GM23248 (cell line): Measurements from ENCODE around the gene ALX4. TPM values are rescaled to one million over a fixed set of nuclear protein-coding genes. Genes with fewer than 3 reads are reported as not detected.
A peak's percentile ranks its signal among the peaks of the same experiment; 100 is the strongest.

ENCODE experiments used
- DNase-seq: peaks from one replicate; pipeline ENCODE4 v3.0.0-alpha.2; 2015
- H2AFZ ChIP-seq: fragments of 200-600 bp; sonication (generic); 2 replicates; pipeline ENCODE4 v1.6.1; 2016; ENCODE audit warnings: antibody characterized with exemption
- H3F3A ChIP-seq: fragments of 200-600 bp; sonication (generic); 2 replicates; pipeline ENCODE4 v1.6.1; 2016; ENCODE audit warnings: mild to moderate bottlenecking, antibody characterized with exemption, mixed run types; ENCODE audit not compliant: insufficient read depth
- H3K27ac ChIP-seq: fragments of 200-600 bp; sonication (generic); 2 replicates; pipeline ENCODE4 v1.5.1; 2016; ENCODE audit warnings: mild to moderate bottlenecking
- H3K27me3 ChIP-seq: fragments of 200-600 bp; sonication (generic); replicated peaks from 2 replicates; pipeline ENCODE4 v1.6.1; 2016; ENCODE audit warnings: mild to moderate bottlenecking; ENCODE audit not compliant: insufficient read depth
- H3K36me3 ChIP-seq: fragments of 200-600 bp; sonication (generic); 2 replicates; pipeline ENCODE4 v1.6.1; 2016; ENCODE audit warnings: low read depth, mild to moderate bottlenecking
- H3K4me1 ChIP-seq: fragments of 200-600 bp; sonication (generic); 2 replicates; pipeline ENCODE4 v1.6.1; 2016; ENCODE audit warnings: mild to moderate bottlenecking; ENCODE audit not compliant: insufficient read depth
- H3K4me2 ChIP-seq: fragments of 200-600 bp; sonication (generic); one replicate; pipeline ENCODE4 v1.6.1; 2016; ENCODE audit warnings: mild to moderate bottlenecking; ENCODE audit not compliant: unreplicated experiment
- H3K4me3 ChIP-seq: fragments of 200-600 bp; sonication (generic); 2 replicates; pipeline ENCODE4 v1.5.1; 2016; ENCODE audit warnings: mild to moderate bottlenecking
- H3K79me2 ChIP-seq: fragments of 200-600 bp; sonication (generic); 2 replicates; pipeline ENCODE4 v1.6.1; 2016; ENCODE audit warnings: mild to moderate bottlenecking; ENCODE audit not compliant: insufficient read depth
- H3K9ac ChIP-seq: fragments of 200-600 bp; sonication (generic); 2 replicates; pipeline ENCODE4 v1.6.1; 2016; ENCODE audit warnings: mild to moderate bottlenecking
- H3K9me2 ChIP-seq: fragments of 200-600 bp; sonication (generic); 2 replicates; pipeline ENCODE4 v1.6.1; 2016; ENCODE audit warnings: mixed run types, mild to moderate bottlenecking, moderate library complexity; ENCODE audit not compliant: insufficient read depth
- H3K9me3 ChIP-seq: fragments of 200-600 bp; sonication (generic); one replicate; pipeline ENCODE4 v1.6.1; 2017; ENCODE audit warnings: low read depth
- H4K20me1 ChIP-seq: fragments of 200-600 bp; sonication (generic); 2 replicates; pipeline ENCODE4 v1.6.0; 2016; ENCODE audit not compliant: insufficient read depth
- EZH2 ChIP-seq: fragments of 200-600 bp; sonication (generic); IDR thresholded peaks from 2 replicates; pipeline ENCODE4 v1.6.1; 2018; ENCODE audit warnings: antibody characterized with exemption, mild to moderate bottlenecking; ENCODE audit not compliant: insufficient read depth, poor library complexity, severe bottlenecking
- EZH2phosphoT487 ChIP-seq: fragments of 200-600 bp; sonication (generic); IDR thresholded peaks from 2 replicates; pipeline ENCODE4 v1.6.1; 2018; ENCODE audit warnings: antibody characterized with exemption, moderate library complexity, mild to moderate bottlenecking, low read depth; ENCODE audit not compliant: insufficient read depth
- WGBS, 2 experiments: methylation state at CpG; one replicate each; pipeline ENCODE4 v1.1.6; 2015 to 2017; ENCODE audit warnings: low lambda C conversion rate in 2 of 2, low coverage in 1 of 2; ENCODE audit errors: missing lambda C conversion rate in 2 of 2; 5-methylcytosine and 5-hydroxymethylcytosine counted together
- in situ Hi-C: fragments of 300-500 bp; cut with MboI; formaldehyde crosslinking; loops from 2 replicates; pipeline ENCODE4 v1.15.0; 2020
- polyA plus RNA-seq: library from polyadenylated mRNA; unstranded; fragments of >200 nt; fragmentation: Nextera tagmentation; extraction: Ambion mirVana; gene quantifications from 2 replicates; pipeline ENCODE4 v1.2.1, GENCODE V29; 2016
- total RNA-seq: library from RNA; depleted of rRNA; stranded (reverse); fragments of >200 nt; shearing (Covaris generic); gene quantifications from 2 replicates; pipeline ENCODE4 v1.2.3, GENCODE V29; 2014

Gene ALX4
- total and polyA plus RNA-seq, 2 experiments from 2014 or later: not detected

GRCh38 chr11:44325698-44326097 is 15.8 kb upstream of the ALX4 start:
- no peaks in the 10 kb centered on the region for H3K4me1 ChIP-seq
- TF ChIP-seq EZH2phosphoT487 (no peak), EZH2 (no peak)
- H3K9me2 ChIP-seq: no peaks in the 10 kb centered on the region
- no peak overlapping the region for H3K9ac ChIP-seq
- peaks cover 81% of the 10 kb centered on the region for H3K27me3 ChIP-seq
- no peaks in the 10 kb centered on the region for H3F3A ChIP-seq
- WGBS, 2 experiments: 24 to 26% methylated on average over 5 of the region's 5 CpGs
- no peak overlapping the region for H2AFZ ChIP-seq
- no peaks in the 10 kb centered on the region for H3K9me3 ChIP-seq
- H3K4me3 ChIP-seq: no peak overlapping the region
- in situ Hi-C loops: no loop called here
- DNase-seq: no peak
- H3K27ac ChIP-seq: no peak overlapping the region
- no peaks in the 10 kb centered on the region for H3K79me2 ChIP-seq
- H3K4me2 ChIP-seq: no peak overlapping the region
- H3K36me3 ChIP-seq: no peaks in the 10 kb centered on the region
- no peaks in the 10 kb centered on the region for H4K20me1 ChIP-seq

DNA sequence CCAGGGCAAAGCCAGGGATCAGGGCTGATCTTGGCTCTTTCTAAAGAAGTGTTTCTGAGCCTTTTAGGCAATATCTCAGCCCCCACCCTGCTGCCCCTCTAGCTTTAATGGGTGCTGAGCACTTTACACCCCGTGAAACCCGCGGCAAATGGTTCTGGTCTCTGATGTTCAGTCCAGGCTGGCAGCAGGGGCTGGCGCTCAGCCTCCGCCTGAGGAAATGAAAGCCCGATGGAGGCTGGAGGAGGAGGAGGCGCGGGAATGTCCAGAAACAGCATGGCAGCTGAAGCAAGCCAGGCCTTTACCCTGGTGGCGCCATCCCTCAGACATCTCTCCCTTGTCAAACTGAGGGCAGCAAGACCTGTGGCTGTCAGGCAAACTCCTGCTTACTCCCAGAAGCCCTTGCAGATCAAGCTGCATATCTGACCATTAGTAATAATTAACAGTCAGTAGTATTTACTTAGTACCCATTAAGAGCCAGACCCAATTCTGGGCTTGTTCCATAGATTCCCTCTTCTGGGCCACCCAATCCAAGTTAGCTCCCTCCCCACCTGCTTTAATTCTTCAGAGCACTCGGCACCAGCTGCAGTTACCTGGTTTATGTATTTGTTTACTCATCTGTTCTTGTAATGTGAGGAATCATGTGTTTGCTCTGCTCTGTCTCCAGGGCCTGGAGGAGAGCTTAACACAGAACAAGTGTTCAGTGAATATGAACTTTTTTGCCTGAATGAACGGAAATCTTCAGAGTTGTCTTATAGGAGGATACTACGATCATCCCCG is 15.0 kb upstream of the ALX4 start:
- no peak overlapping the region for H3K4me3 ChIP-seq
- DNase-seq: no peak
- no peak for TF ChIP-seq EZH2phosphoT487
- TF ChIP-seq EZH2: no peak
- no peak overlapping the region for H3K27ac ChIP-seq
- H3K79me2 ChIP-seq: no peaks in the 10 kb centered on the region
- H3K4me2 ChIP-seq: no peak overlapping the region
- WGBS, 2 experiments: 31% methylated on average over 12 to 13 of the region's 13 CpGs
- no peaks in the 10 kb centered on the region for H3K4me1 ChIP-seq
- H2AFZ ChIP-seq: no peak overlapping the region
- H3K27me3 ChIP-seq: peaks cover 87% of the 10 kb centered on the region
- H3K36me3 ChIP-seq: no peaks in the 10 kb centered on the region
- in situ Hi-C loops: no loop called here
- no peaks in the 10 kb centered on the region for H3K9me2 ChIP-seq
- H3K9ac ChIP-seq: no peak overlapping the region
- no peaks in the 10 kb centered on the region for H4K20me1 ChIP-seq
- no peaks in the 10 kb centered on the region for H3F3A ChIP-seq
- no peaks in the 10 kb centered on the region for H3K9me3 ChIP-seq

DNA sequence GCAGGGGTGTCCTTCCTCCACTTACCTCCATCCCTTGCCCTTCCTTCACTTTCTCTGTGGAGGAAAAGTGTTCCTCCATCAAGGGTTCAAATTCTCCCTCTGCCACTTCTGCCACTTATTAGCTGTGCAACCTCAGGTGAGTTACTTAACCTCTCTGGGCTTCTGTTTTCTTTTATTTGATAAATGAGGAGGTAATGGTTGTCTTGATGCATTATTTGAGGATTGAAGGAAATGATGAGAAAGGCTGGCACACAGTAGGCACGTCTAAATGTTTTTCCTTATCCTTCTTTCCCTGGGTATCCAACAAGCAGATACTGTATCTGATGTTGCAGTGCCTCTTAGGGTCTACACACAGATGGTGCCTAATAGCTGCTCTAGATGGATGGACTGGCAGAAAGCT is 14.3 kb upstream of the ALX4 start:
- Histone ChIP-seq H3K9ac (no peak overlapping the region), H3K27me3 (peaks cover 94% of the 10 kb centered on the region), H3K79me2 (no peaks in the 10 kb centered on the region), H3K4me1 (no peaks in the 10 kb centered on the region), H3K4me2 (no peak overlapping the region), H2AFZ (no peak overlapping the region), H3F3A (no peaks in the 10 kb centered on the region), H3K4me3 (no peak overlapping the region), H4K20me1 (no peaks in the 10 kb centered on the region), H3K36me3 (no peaks in the 10 kb centered on the region), H3K9me3 (no peaks in the 10 kb centered on the region), H3K27ac (no peak overlapping the region), H3K9me2 (no peaks in the 10 kb centered on the region)
- DNase-seq: no peak
- WGBS, 2 experiments: 0% methylated on average over 1 of the region's 1 CpG
- in situ Hi-C loops: no loop called here
- TF ChIP-seq EZH2phosphoT487: no peak
- TF ChIP-seq EZH2: no peak

DNA sequence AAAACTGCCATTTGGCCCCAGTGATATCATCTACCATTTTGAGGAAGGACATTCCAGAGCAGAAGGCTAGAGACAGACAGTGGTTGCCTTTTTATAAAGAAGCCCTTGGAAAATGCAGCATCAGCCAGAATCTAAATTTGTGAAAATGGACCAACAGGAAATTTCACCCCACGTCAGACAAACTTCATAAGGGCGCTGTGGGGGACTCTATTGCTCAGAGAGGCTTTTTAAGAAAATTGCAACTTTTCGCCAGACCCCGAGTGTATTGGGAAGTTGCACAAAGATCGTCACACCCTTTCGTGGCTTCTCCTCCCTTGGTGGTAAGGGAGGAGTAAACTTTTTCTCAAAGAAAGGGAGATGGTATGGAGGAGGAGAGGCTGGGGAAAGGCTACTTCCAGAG is 12.3 kb upstream of the ALX4 start:
- Histone ChIP-seq H3K36me3 (no peaks in the 10 kb centered on the region), H3K9me3 (no peaks in the 10 kb centered on the region), H3K4me2 (no peak overlapping the region), H3K4me3 (no peak overlapping the region), H3K4me1 (no peaks in the 10 kb centered on the region), H3K9ac (no peak overlapping the region), H3K79me2 (no peaks in the 10 kb centered on the region), H2AFZ (no peak overlapping the region), H3F3A (no peaks in the 10 kb centered on the region), H3K9me2 (no peaks in the 10 kb centered on the region), H3K27ac (no peak overlapping the region), H4K20me1 (no peaks in the 10 kb centered on the region), H3K27me3 (peaks cover 97% of the 10 kb centered on the region)
- TF ChIP-seq EZH2phosphoT487: no peak
- peak; percentile 4 for TF ChIP-seq EZH2
- WGBS, 2 experiments: 3 to 6% methylated on average over 6 of the region's 6 CpGs
- DNase-seq: no peak
- in situ Hi-C loops: no loop called here

- H2AFZ ChIP-seq: no peak overlapping the region
- peaks cover 97% of the 10 kb centered on the region for H3K27me3 ChIP-seq
- peak; percentile 23; the same call in 1 of the 2 replicates for TF ChIP-seq EZH2phosphoT487
- TF ChIP-seq EZH2: peak; percentile 19
- no peaks in the 10 kb centered on the region for H3K79me2 ChIP-seq
- no peaks in the 10 kb centered on the region for H3K9me3 ChIP-seq
- no peak overlapping the region for H3K27ac ChIP-seq
- DNase-seq: no peak
- H3K9me2 ChIP-seq: no peaks in the 10 kb centered on the region
- H3F3A ChIP-seq: no peaks in the 10 kb centered on the region
- peaks cover 7% of the 10 kb centered on the region; the same call in 1 of the 2 replicates for H3K4me1 ChIP-seq
- no peak overlapping the region for H3K4me3 ChIP-seq
- in situ Hi-C loops: no loop called here
- H4K20me1 ChIP-seq: no peaks in the 10 kb centered on the region
- no peaks in the 10 kb centered on the region for H3K36me3 ChIP-seq
- no peak overlapping the region for H3K4me2 ChIP-seq
- 0 to 2% methylated on average over 4 of the region's 4 CpGs for WGBS, 2 experiments
- H3K9ac ChIP-seq: no peak overlapping the region
Measured at GRCh38 chr11:44321059-44321458, 11.1 kb upstream of the ALX4 start.
